GM19023 (cell line): ENCODE measurements around the gene ZNF80.
A peak's percentile ranks its signal among the peaks of the same experiment; 100 is the strongest.

Experiments
- ATAC-seq: cut with Tn5 transposase; IDR thresholded peaks from one replicate; pipeline ENCODE4 v1.9.1; 2021; ENCODE audit warnings: mild to moderate bottlenecking, moderate library complexity; ENCODE audit not compliant: unreplicated experiment

ZNF80 gene

DNA sequence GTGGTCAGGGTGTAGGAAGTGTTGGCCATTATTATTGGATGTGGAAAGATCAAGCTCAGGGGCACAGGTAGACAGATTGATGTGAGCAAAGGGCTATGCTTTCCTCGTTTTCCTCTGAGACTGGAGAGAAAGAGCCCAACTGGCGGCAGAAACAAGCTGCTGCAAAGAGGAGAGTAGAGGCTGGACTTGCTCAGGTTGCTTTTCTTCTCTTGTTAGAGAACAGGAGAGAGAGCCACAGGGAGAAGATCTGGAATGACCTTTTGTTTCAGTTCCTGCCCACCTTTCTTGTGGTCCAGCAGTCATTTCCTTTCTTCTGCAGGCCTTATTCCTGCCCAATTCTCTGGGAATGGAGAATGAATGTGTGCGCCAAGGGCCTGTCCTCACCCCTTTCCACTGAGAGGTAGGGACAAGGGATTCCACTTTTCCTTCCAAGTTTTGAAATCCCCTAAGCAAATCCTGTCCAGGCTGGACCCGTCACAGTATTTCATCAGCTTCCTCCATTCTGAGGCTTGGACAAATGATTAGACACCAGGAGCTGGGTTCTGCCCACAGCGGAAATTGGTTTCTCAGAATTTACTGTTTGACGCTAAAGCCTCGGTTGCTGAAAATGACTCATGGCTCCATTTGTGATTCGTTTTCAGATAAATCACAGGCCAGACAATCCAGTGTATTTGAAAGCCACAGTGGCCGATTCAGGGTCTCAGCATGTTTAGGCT lies 16.1 kb downstream of the ZNF80 start:
- no peak for ATAC-seq

DNA sequence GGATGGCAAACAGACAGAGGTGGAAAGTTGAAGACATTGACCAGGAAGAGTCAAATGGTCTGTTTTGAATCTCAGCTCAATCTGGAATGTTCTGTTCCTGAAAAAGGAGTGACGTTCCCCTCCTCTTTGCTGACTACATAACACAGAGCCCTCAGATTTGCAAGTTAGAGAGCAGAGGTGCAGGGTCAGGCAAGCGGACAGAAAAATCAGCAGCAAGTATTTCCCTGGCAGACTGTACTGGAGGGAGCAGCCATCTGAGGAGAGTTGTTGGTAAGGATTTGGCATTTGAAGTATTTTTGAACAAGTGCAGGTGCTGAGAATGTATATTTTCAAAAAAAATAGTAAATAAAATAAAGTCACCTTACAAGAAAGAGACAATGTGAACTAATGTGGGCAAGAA lies 17.6 kb downstream of the ZNF80 start:
- no peak for ATAC-seq

DNA sequence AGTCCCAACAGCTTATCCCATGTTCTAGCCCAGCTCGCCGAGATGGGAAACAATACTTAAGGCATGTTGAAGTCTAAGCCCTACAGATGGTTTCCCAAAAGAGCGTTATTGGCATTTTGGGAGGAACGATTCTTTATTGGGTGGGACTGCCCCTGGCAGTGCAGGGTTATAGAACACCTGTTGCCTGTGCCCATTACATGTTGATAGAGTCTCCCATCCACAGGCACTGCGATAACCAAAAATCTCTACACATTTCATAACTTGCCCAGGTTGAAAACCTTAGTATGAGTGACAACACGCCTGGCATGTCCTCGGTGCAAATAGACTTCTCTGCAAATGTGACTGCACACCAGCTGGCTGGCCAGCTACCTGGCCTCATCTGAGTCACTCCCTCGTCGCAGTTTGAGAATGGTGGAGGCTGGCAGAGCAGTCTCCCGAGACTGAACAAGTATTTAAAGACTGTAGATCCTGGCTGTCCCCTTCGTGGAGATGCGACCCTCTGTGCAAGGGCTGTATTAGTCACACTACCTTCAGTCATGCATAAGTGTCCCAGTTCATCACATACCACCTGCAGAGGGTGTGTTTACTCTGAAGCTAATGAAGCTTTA lies 18.7 kb downstream of the ZNF80 start:
- ATAC-seq, result no peak

DNA sequence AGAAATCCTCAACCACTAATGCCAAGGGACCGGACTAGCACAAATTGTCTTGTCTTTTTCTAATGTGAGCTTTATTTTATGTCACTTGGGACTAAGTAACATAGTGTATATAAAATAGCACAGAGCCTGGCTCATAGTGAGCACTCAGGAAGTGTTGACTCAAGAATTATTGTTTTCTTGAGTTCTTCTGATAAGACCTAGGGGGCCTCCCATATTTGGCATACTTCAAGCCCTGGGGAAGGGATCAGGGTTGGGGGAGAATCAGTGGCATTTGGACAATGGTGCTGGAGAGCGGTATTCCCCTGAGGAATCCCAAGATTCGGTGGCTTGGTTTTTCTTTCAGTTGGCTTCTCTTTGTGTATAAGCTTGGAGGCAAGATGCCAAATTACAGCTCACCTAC lies 19.4 kb downstream of the ZNF80 start:
- no peak for ATAC-seq

DNA sequence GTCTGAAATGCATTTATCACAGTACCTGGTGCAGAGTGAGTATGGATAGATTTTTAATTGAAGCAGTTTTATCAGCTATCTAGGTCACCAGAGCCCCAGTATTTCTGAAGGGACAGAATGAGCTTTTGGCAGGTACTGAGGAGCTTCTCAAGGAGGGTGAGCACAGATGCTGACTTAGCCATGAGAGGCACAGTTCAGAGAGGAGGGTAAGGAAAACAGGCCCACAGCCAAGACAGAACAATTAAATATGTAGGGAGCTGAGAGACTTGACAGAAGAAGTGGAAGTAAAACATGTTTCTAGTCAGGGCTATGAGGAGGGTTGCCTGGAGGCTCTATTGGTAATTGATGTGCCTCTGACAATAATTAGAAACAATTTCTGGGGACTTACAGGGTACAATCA lies 20.1 kb downstream of the ZNF80 start:
- ATAC-seq, result no peak

DNA sequence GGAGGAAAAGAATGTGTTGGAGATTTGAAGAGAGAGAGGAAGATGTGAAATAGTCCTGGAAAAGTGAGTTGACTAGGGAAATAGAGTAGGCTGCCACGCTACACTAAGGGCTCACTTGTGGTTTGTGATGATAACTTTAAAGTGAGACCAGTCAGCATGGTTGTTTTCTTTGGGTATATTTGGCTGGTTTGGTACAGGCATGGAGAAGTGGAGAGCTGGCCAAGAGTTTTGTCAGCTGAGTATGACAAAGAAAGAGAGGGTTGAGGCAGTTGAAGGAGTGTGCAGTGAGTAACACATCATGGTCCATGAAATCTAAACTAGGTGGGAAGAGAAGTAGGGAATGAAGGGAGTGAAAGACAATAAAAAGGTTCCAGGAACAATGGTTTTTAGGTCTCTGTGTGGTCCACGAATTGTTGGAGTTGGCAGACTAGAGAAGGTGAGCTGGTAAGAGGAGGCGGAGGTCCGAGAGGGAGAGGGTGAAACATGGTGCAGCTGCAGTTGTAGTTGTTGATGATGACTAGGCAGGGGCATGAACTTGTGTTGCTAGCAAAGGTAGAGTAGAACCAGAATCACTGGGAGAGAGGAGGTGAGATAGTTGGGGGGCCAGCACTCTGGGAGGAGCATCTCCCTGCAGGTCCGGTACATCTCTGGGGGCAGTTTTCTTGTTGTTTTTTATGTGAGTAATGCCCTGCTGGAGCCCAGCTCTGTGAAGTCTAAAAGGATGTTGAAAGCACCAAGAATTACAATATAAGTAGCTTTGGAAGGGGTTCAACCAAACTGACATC lies 21.0 kb downstream of the ZNF80 start:
- ATAC-seq, result no peak

DNA sequence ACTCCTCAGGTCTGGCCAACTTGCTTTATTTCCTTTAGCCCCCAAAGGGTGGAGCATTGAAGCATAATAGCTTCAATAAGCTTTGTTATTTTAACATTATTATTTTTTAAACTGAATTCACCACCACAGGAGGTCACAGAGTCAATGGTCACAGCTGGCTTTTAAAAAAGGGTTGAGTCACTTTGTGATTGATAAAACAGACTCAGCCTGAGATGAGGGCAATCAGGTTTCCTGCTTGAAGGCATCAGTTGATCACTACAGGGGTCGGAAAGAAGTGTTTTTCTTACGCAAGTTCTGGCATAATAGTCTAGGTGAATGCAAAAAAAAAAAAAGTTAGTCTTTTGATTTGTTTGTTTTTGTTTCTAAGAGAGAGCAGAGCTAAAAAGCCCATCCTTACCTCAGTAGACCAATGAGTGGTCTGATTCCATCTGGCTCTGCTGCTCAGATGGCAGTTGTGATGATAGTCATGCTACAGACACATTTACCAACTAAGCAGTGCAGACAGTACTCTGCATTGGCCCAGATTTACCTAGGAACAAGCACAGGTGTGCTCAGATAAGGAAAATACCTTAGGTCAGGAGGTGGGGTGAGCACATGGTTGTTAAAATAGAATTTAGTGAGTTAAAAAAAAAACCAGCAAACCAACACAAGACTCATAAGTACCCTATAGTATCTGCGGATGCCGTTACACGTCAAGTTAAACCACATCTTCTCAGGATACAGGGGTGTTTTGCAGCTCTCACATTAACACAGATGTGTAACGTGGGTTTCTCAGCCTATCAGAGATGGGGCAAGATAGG lies 22.6 kb downstream of the ZNF80 start:
- peak; percentile 29 for ATAC-seq

DNA sequence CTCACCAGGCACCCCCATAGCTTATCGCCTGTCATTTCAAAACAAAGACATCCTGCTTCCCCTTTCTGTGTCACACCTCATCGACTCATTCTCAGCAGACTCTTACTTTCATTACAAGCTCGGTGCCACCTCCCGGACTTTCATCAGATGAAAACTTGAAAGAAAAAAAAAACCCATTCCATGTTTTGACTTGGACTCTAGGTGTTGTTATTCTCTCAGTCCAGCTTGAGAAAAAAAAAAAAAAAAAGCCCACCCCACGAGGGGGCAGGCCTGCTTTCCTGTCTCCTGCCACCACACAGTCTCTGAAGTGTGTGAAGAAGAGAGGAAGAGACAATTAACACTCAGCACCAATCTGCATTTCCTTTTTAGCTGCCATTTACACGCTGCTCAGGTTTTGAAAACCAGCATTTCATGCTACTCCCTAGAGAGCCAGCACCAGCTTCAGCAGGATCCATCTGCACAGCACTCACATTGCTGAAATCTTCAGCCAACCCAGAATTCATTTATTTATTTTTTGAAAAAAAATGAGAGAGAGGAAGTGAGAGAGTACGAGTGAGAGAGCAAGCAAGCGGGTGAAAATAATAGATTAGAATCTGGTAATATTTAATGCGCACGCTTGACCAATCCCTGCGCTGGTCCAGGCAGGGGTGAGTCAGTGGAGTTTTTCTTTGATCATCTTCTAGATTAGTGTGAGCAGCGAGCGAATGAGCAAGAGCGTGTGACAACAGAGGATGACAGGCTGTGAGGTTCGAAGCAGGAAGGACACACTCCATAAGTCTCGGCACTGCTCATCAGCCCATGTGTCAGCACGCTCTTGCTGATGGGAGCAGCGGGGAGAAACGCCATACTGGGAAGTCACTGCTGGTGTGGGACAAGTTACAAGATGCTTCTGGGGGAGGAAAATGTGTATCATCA lies 23.5 kb downstream of the ZNF80 start:
- peak; percentile 86 for ATAC-seq

DNA sequence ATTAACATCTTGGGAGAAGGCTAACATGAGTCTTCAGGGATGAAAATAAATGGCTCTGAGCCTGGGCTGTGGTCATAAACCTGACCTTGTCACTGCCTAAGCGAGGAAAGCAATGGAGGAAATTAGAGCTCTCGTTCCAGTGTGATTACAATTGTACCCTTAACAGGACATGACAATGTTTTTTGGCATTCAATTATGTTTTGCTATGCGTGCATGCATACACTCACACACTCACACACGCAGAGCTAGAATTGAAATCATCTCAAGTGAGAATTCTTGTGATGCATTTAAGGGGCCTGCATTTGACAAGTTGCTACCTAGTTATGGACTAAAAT lies 24.1 kb downstream of the ZNF80 start:
- peak; percentile 9 for ATAC-seq

DNA sequence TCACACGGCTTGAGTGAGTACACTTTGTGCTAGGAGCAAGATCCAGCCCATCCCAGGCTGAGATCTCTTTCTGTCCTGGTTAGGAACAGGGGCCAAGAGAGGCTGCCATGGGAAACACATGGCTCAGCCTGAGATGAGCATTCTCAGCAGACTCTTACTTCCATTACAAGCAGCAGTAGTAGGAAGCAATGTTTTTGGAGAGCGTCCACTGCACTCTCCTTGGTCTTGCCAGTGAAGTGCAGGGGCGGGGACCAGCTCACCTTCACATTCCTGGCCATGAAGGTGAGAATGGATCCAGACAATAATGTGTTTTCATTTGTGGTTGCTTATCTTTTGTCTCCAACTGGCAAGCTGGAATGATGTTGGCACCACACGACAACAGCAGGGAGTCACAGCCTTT lies 24.7 kb downstream of the ZNF80 start:
- no peak for ATAC-seq

DNA sequence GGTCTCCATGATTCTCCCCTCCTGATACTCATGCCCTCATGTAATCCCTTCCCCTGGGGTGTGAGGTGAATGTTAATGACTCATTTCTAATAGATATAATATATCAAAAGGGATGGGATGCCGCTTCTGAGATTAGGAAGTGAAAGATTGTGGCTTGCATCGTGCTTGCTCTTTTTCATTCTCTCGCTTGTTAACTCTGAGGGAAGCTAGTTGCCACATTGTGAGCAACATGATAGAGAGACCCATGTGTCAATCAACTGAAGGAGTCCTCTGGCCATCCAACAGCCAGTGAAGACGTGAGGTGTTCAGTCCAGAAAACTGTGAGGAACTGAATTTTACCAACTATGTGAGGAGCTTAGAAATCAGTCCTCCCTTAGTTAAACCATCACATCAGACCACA lies 29.6 kb downstream of the ZNF80 start:
- ATAC-seq, result no peak

DNA sequence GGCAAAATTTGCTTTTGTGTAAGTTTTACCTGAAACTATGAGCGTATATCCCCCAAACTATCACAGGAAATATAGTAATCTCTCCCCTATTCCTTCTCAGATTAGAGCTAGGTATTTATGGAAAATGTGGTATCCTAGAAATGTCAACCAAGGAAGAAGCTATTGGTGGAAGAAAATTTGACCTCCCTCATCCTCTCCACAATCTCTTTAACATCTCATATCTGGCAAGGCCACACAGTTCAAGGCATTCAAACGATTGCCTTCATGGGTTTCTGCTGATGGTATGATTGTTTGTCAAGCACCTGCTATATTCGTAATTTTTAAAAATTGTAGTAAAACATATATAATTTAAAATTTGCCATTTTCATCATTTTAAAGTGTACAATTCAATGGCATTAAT lies 31.0 kb downstream of the ZNF80 start:
- ATAC-seq, result no peak

DNA sequence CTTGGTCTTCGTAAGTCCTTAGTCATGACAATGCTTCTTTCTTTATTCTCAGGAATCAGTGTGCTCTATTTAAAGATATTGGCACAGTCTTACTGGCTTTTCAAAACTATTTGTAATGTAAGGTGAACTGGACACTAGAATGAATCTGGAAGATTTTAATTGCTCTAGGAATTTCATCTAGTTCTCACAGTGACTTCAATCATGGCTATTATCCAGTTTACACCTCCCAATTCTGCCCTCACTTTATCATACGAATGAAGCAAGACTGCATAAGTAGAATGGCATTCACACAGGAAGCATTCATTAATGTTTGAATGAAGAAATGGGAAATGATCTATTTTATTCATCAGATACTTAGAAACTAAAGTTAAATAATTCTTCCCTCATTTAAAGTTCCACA lies 31.8 kb downstream of the ZNF80 start:
- no peak for ATAC-seq

DNA sequence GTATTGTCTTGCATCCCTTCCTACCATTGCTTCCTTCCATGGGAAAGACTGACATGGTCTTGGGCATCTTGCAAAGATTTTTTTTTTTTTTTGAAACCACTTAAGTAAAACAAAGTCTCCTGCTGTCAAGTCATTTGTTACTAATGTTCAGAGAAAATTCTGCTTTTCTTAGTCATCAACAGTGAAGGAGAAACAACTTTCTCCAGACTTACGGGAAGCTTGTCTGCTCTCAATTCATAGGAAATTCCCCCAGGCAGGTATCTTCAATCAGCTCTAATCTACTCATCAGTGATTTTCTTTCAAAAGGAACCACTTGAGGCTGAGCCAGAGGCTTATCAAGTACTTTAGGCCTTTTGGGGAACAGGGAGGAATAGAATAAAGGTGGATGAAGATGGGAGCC lies 42.6 kb downstream of the ZNF80 start:
- no peak for ATAC-seq

DNA sequence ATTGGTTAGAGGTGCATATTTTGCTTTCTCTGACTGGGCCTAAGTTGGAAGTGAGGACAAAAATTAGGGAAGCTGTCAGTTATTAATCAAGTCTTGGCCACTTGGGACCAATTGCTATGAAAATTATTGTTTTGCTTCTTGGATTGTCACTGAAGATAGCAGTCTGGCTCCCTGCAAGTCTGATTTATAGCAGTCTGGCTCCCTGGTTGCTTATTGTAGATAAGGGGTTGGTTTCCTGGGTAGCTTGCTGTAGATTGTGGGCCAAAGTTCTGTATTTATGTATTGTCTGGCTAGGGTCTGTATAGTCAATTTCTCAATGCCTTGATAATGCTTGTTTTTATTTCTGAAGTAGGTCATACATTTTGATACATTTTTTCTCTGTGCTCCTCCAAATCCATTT lies 45.2 kb downstream of the ZNF80 start:
- no peak for ATAC-seq

DNA sequence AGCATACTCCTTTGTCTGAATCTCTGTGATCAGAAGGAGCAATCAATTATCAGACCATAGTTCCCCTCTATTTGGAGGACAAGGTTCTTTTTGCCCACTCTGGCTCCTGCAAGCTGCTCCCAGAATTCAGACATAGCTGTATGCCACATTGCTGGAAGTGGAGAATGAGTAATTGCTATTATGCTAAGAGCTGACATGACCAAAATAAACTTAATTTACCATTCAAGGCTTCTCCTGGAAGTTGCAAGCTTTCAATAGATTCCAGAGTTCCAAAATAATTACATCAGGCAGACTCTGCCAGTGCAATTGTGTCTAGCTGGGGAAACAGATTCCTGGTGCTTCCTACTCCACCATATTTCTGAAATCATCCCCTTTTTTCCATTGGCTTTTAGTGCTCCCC lies 50.9 kb downstream of the ZNF80 start:
- ATAC-seq, result no peak
